Measurements from ENCODE around the gene ARHGEF40.

The ARHGEF40 gene

GRCh38 chr14:21099596-21099985 is 29.5 kb downstream of the ARHGEF40 start:
- DNase-seq = no peak

DNA sequence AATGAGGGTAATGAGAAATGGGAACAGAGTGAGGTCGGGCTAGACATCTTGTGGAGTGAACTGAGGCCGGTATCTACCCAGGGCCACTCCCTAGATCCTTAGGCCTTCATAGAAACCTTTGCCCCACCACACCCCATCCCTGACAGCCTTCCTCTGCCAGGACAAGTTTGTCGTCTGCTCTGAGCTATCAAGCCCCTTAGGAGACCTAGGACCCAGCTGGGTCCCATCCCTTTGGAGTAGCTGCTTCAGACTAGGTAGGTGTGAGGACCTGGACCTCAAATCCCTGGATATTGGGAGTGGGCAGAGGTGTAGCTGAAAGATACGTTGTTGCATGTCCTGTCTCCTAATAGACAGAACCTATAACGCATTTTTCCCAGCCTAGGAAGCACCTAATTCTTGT is 30.8 kb downstream of the ARHGEF40 start, which contains the start of gene TMEM253:
Gene TMEM253, plus strand, starts transcription at position 136 of the 400 bp plus-strand sequence. CDS start 278 bp downstream, outside the sequence.
- no peak for DNase-seq

GRCh38 chr14:21101802-21102413 is 31.8 kb downstream of the ARHGEF40 start:
- no peak for DNase-seq

GRCh38 chr14:21102521-21103410 is 32.7 kb downstream of the ARHGEF40 start:
- no peak for DNase-seq

- DNase-seq = no peak
Observed at GRCh38 chr14:21103411-21103709, 33.3 kb downstream of the ARHGEF40 start.

- peak; percentile 91 for DNase-seq
Observed at GRCh38 chr14:21103710-21104447, 33.8 kb downstream of the ARHGEF40 start.

DNA sequence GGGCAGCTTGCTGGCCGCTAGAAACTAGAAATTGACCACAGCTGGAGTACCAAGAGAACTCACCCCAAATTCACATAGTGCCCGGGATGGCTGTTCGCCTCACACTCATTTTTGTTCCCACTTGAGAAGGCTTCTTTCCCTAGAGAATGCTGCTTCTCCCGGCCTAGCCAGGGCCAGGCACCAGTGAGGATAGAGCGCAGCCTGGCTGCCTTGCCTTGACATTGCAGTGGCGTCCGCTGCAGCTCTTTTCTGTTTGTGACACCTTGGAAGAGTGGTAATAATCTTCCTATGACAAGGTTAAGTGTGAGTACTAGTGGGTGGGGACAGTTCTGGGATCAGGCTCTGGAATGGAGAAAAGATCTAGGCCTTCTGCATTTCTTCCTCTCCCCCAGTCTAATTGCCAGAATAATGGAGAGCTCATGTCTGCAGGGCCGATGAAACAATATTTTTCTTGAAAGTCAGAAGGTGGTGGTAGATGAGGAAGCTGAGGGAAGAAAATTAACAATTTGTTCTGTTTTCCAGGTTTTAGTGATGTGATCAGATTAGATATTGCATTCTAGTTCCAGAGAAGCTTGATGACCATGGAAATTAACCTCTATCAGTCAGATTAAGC is 34.5 kb downstream of the ARHGEF40 start:
- DNase-seq = peak; percentile 82

- no peak for DNase-seq
Observed at GRCh38 chr14:21105095-21105494, 35.0 kb downstream of the ARHGEF40 start.

DNA sequence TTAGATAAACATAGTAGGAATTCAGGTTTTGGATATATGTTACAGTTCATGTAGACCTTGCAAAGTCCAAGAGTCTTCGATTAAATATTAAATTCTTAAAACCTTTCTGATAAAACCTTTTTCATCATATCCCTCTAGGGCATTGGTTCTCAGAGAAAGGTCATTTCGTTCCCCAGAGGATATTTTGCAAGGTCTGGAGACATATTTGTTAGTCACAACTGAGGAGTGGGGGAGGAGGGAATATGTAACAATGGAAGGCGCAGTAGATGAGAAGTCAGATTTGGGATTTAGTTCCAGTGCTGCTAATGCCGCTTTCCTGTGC is 36.0 kb downstream of the ARHGEF40 start:
- no peak for DNase-seq

GRCh38 chr14:21106498-21107282 is 36.6 kb downstream of the ARHGEF40 start:
- DNase-seq = peak; percentile 83

DNA sequence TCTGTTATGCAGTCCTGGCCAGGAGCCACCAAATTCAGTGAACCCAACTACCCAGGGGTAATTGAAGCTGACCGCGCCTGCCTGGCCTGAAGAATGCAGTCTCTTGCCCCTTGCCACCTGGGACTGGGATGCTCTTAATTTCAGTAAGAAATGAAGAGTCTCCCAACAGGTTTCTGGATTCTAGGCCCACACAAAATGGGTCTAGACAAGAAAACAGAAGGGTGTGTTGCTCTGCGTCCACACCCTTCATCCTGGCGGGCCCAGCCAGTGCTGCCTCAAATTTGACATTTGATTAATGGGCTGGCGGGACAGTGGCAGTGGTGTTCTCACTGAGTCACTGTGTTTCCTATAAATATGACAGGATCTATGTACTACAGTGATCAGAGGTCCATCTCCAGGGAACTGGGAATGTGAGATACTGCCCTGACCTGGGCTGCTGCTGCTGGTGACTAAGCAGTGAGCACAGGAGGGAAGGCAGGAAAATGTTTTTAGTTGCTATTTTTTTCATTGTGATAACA is 37.2 kb downstream of the ARHGEF40 start:
- DNase-seq = no peak

- no peak for DNase-seq
Observed at GRCh38 chr14:21108791-21109190, 38.7 kb downstream of the ARHGEF40 start.

GRCh38 chr14:21109377-21110138 is 39.5 kb downstream of the ARHGEF40 start:
- DNase-seq = no peak

GRCh38 chr14:21112255-21112654 is 42.2 kb downstream of the ARHGEF40 start:
- DNase-seq = no peak

- DNase-seq = no peak
Observed at GRCh38 chr14:21113369-21113768, 43.3 kb downstream of the ARHGEF40 start.

- DNase-seq = no peak
Observed at GRCh38 chr14:21118933-21119332, 48.8 kb downstream of the ARHGEF40 start.

- DNase-seq = no peak
Observed at GRCh38 chr14:21120686-21121085, 50.6 kb downstream of the ARHGEF40 start.

DNA sequence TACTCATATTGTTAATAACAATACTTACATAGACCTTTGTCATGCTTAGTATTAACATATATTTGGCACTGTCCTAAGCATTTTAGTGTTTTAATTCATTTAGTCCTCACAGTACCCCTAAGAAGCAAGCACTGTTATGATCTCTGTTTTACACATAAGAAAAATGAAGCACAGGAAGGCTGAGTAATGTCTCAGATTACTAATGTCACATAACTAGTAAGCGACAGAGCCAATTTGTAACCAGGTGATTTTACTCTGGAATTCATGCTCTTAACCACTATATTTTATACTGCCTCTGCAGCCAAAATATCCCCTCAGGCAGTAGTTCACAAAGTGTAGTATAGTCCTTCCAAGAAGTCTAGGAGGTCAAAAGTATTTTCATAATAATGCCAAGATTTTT is 51.0 kb downstream of the ARHGEF40 start:
- DNase-seq = no peak

GRCh38 chr14:21123429-21123828 is 53.3 kb downstream of the ARHGEF40 start:
- no peak for DNase-seq

DNA sequence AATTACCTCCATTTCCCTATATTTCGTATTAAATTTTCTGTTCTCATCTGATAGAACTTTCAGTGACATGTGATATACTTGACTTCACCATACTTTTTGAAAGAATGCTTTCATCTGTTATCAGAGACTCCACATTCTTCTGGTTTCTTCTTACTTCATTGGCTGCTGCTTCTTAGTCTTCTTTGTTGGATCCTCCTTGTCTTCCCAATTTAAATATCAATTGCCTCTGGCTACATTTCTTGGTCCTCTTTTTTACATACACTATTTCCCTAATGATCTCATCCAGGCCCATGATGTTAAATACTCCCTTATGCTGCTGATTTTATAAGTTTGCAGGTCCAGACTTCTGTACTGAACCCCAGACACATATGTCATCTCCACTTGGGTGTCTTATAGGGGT is 63.8 kb downstream of the ARHGEF40 start:
- no peak for DNase-seq

DNA sequence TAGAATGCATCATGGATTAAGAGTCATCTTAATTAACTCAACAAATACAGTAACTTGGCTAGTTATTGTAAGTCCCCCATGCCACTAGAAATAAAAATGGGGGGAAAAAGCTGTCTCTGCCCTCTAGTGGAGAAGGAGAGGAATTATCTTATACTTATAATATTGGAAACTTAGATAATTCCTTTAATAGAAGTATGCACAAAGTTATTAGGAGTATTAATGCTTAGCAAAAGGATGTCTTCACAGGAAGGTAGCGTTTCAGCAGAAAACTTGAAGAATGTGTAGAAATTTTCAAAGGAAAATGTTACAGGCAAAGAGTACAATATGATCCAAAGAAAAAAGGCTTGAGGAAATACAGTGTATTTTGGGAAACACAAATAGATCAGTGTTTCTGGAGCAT is 65.9 kb downstream of the ARHGEF40 start:
- no peak for DNase-seq

All from NCI-H1694 (cell line).